ENCODE measurements around the gene ANKRD12.
"Not testable (repeated sequence)": the region's sequence is repeated elsewhere in the genome, so short reads cannot be mapped to it uniquely, and the experiment has no call there.

Gene ANKRD12

DNA sequence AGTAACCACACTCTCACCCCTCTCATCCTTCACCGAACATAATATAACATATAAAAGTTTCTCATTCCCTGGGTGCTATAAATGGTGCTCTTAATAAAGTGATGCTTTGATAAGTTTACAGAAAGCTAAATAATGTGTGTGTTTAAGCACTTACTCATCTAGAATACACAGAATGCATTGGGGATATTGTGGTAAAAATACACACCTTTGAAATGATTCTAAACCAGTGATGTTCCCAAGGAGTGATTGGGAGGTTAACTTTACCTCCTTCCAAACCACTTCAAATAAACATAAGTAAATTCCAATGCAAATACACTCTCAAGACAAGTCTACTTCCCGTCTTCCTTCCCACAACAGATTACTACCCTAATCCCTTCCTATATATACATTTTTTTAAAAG, 112.7 kb downstream of the ANKRD12 start:
- in situ Hi-C loops (cut with MboI; ENCODE audit: low sequenced_read_pairs, unreplicated experiment) = no loop called here
- TF ChIP-seq, protein P1, sequence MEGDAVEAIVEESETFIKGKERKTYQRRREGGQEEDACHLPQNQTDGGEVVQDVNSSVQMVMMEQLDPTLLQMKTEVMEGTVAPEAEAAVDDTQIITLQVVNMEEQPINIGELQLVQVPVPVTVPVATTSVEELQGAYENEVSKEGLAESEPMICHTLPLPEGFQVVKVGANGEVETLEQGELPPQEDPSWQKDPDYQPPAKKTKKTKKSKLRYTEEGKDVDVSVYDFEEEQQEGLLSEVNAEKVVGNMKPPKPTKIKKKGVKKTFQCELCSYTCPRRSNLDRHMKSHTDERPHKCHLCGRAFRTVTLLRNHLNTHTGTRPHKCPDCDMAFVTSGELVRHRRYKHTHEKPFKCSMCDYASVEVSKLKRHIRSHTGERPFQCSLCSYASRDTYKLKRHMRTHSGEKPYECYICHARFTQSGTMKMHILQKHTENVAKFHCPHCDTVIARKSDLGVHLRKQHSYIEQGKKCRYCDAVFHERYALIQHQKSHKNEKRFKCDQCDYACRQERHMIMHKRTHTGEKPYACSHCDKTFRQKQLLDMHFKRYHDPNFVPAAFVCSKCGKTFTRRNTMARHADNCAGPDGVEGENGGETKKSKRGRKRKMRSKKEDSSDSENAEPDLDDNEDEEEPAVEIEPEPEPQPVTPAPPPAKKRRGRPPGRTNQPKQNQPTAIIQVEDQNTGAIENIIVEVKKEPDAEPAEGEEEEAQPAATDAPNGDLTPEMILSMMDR (IDR thresholded peaks at IDR 0.05; ENCODE audit: borderline replicate concordance, control extremely low read depth, extremely low read depth, insufficient read depth, missing control alignments) = no peak
- DNase-seq (ENCODE audit: low spot score) = no peak

DNA sequence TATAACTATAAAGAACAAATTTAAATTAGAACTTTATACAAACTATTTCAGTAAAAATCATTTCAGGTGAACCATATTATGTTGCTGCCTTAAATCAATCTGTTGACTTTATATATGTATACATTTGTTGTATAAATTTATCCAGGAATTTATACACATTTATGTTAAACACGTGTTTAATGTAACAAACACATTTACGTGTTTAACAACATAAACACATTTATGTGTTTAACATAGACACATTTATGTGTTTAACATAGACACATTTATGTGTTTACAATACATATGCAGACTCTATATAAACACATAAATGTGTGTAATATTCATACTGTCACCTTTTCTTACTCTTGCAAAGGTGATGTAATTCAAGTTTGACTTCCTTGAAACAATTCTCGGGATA, 122.6 kb downstream of the ANKRD12 start:
- in situ Hi-C loops (cut with MboI; ENCODE audit: low sequenced_read_pairs, unreplicated experiment) = no loop called here
- TF ChIP-seq, protein P1 (IDR thresholded peaks at IDR 0.05; ENCODE audit: borderline replicate concordance, control extremely low read depth, extremely low read depth, insufficient read depth, missing control alignments) = no peak
- no peak for DNase-seq (ENCODE audit: low spot score)

DNA sequence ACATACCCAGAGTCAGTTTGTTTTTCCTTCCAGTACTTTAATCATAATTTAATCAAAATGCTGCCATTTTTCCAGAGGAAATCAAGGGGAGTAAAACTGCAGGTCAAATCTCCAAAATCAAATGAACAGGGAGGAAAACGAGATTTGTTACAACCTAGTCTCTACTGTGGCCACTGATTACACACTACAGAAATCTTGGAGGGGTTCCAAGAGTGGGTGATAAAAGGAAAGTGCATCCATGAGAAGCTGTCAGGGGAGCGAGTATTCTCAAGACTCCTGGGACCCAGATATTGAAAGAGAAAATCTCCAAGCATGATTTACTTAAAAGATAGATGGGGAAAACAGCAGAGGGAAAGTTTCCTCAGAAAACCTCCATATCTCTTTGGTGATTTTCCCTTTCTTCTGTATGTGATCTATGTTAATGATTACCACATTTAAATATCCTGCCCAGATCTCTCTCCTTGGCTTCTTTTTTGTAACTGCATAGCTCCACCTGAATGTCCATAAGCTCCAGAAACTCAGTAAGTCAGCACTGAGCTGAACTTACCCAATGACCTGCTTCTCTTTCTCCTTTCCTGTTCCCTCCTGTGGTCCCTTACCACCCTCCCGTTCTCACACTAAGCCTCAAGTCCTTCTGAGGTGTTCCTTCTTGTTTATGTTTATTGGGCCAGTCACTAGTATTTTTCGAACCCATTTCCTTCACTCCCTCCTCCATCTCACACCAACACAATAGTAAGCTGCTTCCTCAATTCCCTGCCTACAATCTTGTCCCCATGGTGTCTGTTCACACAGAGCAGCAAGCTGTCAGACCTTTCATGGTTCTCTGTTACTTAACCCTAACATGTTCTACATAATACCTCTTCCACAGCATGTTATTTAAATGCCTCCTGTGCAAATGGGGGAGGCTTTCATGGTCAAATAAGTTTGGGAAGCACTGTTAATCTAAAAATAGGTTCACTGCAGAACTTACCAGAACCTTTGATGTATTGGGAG, 124.1 kb downstream of the ANKRD12 start:
- DNase-seq (ENCODE audit: low spot score) = no peak

DNA sequence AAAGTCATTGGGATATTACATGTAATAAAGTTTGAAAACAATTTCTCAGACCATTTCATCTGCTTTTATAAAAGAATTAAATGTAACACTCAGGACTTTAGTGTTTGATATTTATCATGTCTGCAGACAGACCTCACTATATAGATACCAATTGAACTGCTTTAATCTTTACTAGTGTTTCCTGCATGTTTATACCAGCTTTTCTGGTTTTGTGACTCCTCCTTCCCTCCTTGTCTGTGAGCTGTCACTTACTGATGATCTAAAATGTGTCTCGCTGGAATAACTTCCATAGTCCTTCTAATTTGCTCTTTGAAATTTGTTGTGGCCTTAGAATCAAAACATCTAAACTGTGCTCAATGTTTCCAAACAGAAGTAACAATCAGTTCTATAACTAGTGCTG, 126.7 kb downstream of the ANKRD12 start:
- in situ Hi-C loops (cut with MboI; ENCODE audit: low sequenced_read_pairs, unreplicated experiment) = no loop called here
- TF ChIP-seq, protein P1 (IDR thresholded peaks at IDR 0.05; ENCODE audit: borderline replicate concordance, control extremely low read depth, extremely low read depth, insufficient read depth, missing control alignments) = no peak
- DNase-seq (ENCODE audit: low spot score) = no peak

More for the DNA sequence above, 124.1 kb downstream of the ANKRD12 start:
- in situ Hi-C loops (cut with MboI; ENCODE audit: low sequenced_read_pairs, unreplicated experiment) = no loop called here
- TF ChIP-seq, protein P1 (IDR thresholded peaks at IDR 0.05; ENCODE audit: borderline replicate concordance, control extremely low read depth, extremely low read depth, insufficient read depth, missing control alignments) = no peak

DNA sequence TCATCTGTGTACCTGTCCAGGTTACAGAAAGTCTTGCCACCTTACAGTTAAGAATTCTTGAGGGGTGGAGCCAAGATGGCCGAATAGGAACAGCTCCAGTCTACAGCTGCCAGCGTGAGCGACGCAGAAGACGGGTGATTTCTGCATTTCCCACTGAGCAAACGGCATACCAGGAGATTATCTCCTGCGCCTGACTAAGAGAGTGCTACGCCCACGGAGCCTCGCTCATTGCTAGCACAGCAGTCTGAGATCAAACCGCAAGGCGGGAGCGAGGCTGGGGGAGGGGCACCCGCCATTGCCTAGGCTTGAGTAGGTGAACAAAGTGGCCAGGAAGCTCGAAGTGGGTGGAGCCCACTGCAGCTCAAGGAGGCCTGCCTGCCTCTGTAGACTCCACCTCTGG, 128.2 kb downstream of the ANKRD12 start:
- in situ Hi-C loops (cut with MboI; ENCODE audit: low sequenced_read_pairs, unreplicated experiment); DNase-seq (ENCODE audit: low spot score): not testable (repeated sequence)

DNA sequence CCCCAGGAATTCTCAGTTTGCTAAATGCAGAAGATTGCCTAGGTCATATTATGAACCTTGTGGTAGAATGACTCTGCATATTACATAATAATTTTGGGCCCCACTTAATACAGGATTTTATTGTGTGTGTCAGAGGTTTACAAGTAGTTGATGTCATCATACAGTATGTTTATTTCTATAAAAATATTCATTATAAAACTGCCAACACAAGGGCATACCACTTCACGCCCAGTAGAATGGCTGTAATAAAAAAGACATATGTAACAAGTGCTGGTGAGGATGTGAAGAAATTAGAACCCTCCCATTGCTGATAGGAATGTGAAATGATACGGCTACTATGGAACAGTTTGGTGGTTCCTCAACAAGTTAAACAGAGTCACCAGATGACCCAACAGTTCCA, 136.6 kb downstream of the ANKRD12 start:
- no peak for DNase-seq (ENCODE audit: low spot score)
- in situ Hi-C loops (cut with MboI; ENCODE audit: low sequenced_read_pairs, unreplicated experiment) = no loop called here
- TF ChIP-seq, protein P1 (IDR thresholded peaks at IDR 0.05; ENCODE audit: borderline replicate concordance, control extremely low read depth, extremely low read depth, insufficient read depth, missing control alignments) = no peak

DNA sequence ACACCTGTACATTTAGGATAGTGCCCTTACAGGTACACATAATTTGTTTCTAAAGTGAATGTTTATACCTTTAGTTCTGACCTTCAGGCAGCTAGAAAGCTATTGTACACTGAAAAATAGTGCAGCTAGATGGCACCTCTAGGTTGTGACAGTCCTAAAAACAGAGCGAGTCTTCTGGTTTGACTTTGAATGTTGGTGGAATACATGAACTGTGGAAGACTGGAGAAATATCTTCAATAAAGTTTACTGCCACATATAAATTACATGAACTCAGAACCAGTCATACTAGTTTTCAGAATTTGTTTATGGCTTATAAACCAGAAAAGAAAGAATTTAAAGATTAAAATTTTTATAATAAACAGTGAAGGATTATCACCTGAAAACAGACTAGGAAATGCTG, 139.3 kb downstream of the ANKRD12 start:
- in situ Hi-C loops (cut with MboI; ENCODE audit: low sequenced_read_pairs, unreplicated experiment) = no loop called here
- no peak for DNase-seq (ENCODE audit: low spot score)
- TF ChIP-seq, protein P1 (IDR thresholded peaks at IDR 0.05; ENCODE audit: borderline replicate concordance, control extremely low read depth, extremely low read depth, insufficient read depth, missing control alignments) = no peak

All from GM13976 (cell line).